H1 (cell line): ENCODE results near the gene LRRC37A3. TPM values are rescaled to one million over a fixed set of nuclear protein-coding genes. Genes with fewer than 3 reads are reported as not detected.
"Not testable (repeated sequence)": the region's sequence is repeated elsewhere in the genome, so short reads cannot be mapped to it uniquely, and the experiment has no call there.

Experiments
- CTCF ChIA-PET: fragments of 300-600 bp; sonication (Branson Sonifier 250); formaldehyde crosslinking; loops from one replicate; lab custom pipeline; 2021; ENCODE audit not compliant: partially characterized antibody; lab: Charles Lee
- POLR2A ChIA-PET: fragments of 300-600 bp; sonication (Branson Sonifier 250); formaldehyde crosslinking; loops from one replicate; lab custom pipeline; 2021; ENCODE audit warnings: inconsistent platforms; ENCODE audit not compliant: partially characterized antibody; lab: Charles Lee
- DNase-seq, 2 experiments: peaks; one replicate each; pipeline versions ENCODE4 v3.0.0 to v3.0.0-alpha.2; 2010 to 2022; ENCODE audit warnings: low spot score in 2 of 2, low read depth in 1 of 2, mixed read lengths in 1 of 2
- FAIRE-seq: peaks from 2 replicates; lab custom pipeline; 2011; peaks lifted over from hg19 to GRCh38; lab: Jason Lieb, UNC
- H2AFZ ChIP-seq: 2 replicates; pipeline ENCODE4 v1.8.1; 2012; ENCODE audit warnings: low read length, inconsistent platforms
- H2AK5ac ChIP-seq: 2 replicates; pipeline ENCODE4 v1.6.1; 2013; ENCODE audit warnings: low read depth, low read length
- H2BK120ac ChIP-seq: replicated peaks from 2 replicates; pipeline ENCODE3; 2013; ENCODE audit warnings: low read depth, low read length, inconsistent platforms
- H2BK12ac ChIP-seq: 2 replicates; pipeline ENCODE4 v1.6.1; 2013; ENCODE audit warnings: low read depth, low read length
- H2BK15ac ChIP-seq: 2 replicates; pipeline ENCODE4 v1.6.1; 2013; ENCODE audit warnings: low read length
- H2BK20ac ChIP-seq: 2 replicates; pipeline ENCODE4 v1.6.1; 2013; ENCODE audit warnings: low read length
- H2BK5ac ChIP-seq: 2 replicates; pipeline ENCODE4 v1.6.1; 2013; ENCODE audit warnings: low read depth, low read length
- H3K14ac ChIP-seq: 2 replicates; pipeline ENCODE4 v1.6.1; 2013; ENCODE audit warnings: inconsistent platforms; ENCODE audit not compliant: insufficient read length
- H3K18ac ChIP-seq: 2 replicates; pipeline ENCODE4 v1.6.1; 2013; ENCODE audit warnings: low read length; ENCODE audit errors: extremely low read depth
- H3K23ac ChIP-seq: 2 replicates; pipeline ENCODE4 v1.6.1; 2013; ENCODE audit warnings: inconsistent platforms; ENCODE audit not compliant: insufficient read length
- H3K23me2 ChIP-seq: 2 replicates; pipeline ENCODE4 v1.6.1; 2013; ENCODE audit warnings: low read depth, low read length
- H3K27ac ChIP-seq: 2 replicates; pipeline ENCODE4 v1.6.1; 2011; ENCODE audit warnings: low read depth, low read length, inconsistent platforms
- H3K27me3 ChIP-seq, 4 experiments: replicated peaks in 1 of 4; 1 replicate in 1 of 4; 2 replicates in 3 of 4; pipeline versions ENCODE4 v1.6.1 to v1.8.1; 2011 to 2013; ENCODE audit warnings: low read length in 3 of 4, mild to moderate bottlenecking in 3 of 4, inconsistent platforms in 2 of 4, mixed read lengths in 2 of 4, moderate library complexity in 1 of 4; ENCODE audit not compliant: control insufficient read depth in 3 of 4, insufficient read depth in 3 of 4; ENCODE audit errors: extremely low read depth in 1 of 4
- H3K36me3 ChIP-seq, 4 experiments: 2 replicates each; pipeline versions ENCODE4 v1.6.1 to v1.8.1; 2011 to 2013; ENCODE audit warnings: mild to moderate bottlenecking in 4 of 4, low read length in 3 of 4, moderate library complexity in 2 of 4, control low read depth in 1 of 4, inconsistent platforms in 1 of 4; ENCODE audit not compliant: insufficient read depth in 4 of 4, control insufficient read depth in 2 of 4
- H3K4ac ChIP-seq: replicated peaks from 2 replicates; pipeline ENCODE3; 2013; ENCODE audit warnings: low read length, low read depth, mixed read lengths, inconsistent platforms; ENCODE audit not compliant: insufficient read length
- H3K4me1 ChIP-seq, 4 experiments: replicated peaks in 1 of 4; 1 replicate in 1 of 4; 2 replicates in 3 of 4; pipeline versions ENCODE4 v1.6.1 to v1.8.1; 2011 to 2013; ENCODE audit warnings: low read length in 3 of 4, inconsistent platforms in 2 of 4, mixed read lengths in 1 of 4; ENCODE audit not compliant: insufficient read depth in 4 of 4, control insufficient read depth in 3 of 4
- H3K4me2 ChIP-seq, 2 experiments: 2 replicates each; pipeline versions ENCODE4 v1.6.1 to v1.8.1; 2011 to 2013; ENCODE audit warnings: low read depth in 2 of 2, low read length in 2 of 2, control low read depth in 1 of 2, inconsistent platforms in 1 of 2, mild to moderate bottlenecking in 1 of 2; ENCODE audit not compliant: insufficient read depth in 1 of 2
- H3K4me3 ChIP-seq, 4 experiments: fragments of 200-600, 300-600 bp in 1 of 4; sonication (generic), shearing (Covaris generic), sonication (Bioruptor Twin) in 1 of 4; 2 replicates each; pipeline versions ENCODE4 v1.5.1 to v1.8.1; 2011 to 2016; ENCODE audit warnings: low read length in 4 of 4, low read depth in 3 of 4, control low read depth in 2 of 4, inconsistent platforms in 2 of 4, mild to moderate bottlenecking in 2 of 4, mixed read lengths in 1 of 4, moderate library complexity in 1 of 4; ENCODE audit not compliant: insufficient read depth in 2 of 4; ENCODE audit errors: extremely low read depth in 1 of 4
- H3K56ac ChIP-seq: replicated peaks from 2 replicates; pipeline ENCODE3; 2013; ENCODE audit warnings: low read depth, mild to moderate bottlenecking, mixed read lengths, low read length, inconsistent platforms; ENCODE audit not compliant: insufficient read length
- H3K79me1 ChIP-seq: 2 replicates; pipeline ENCODE4 v1.6.1; 2013; ENCODE audit warnings: low read depth, low read length, control low read depth
- H3K79me2 ChIP-seq, 2 experiments: 2 replicates each; pipeline versions ENCODE4 v1.6.1 to v1.8.1; 2012 to 2013; ENCODE audit warnings: low read length in 2 of 2, mild to moderate bottlenecking in 2 of 2, inconsistent platforms in 1 of 2; ENCODE audit not compliant: insufficient read depth in 2 of 2, control insufficient read depth in 1 of 2
- H3K9ac ChIP-seq, 4 experiments: replicated peaks in 1 of 4; 1 replicate in 1 of 4; 2 replicates in 3 of 4; pipeline versions ENCODE4 v1.6.1 to v1.8.1; 2011 to 2013; ENCODE audit warnings: low read depth in 3 of 4, low read length in 3 of 4, control low read depth in 2 of 4, mild to moderate bottlenecking in 2 of 4, moderate library complexity in 2 of 4, inconsistent platforms in 1 of 4; ENCODE audit errors: extremely low read depth in 1 of 4
- H3K9me3 ChIP-seq, 2 experiments: 2 replicates each; pipeline versions ENCODE4 v1.6.1 to v1.8.1; 2012 to 2013; ENCODE audit warnings: mild to moderate bottlenecking in 2 of 2, moderate library complexity in 2 of 2, control low read depth in 1 of 2, inconsistent platforms in 1 of 2, low read depth in 1 of 2, low read length in 1 of 2, mixed read lengths in 1 of 2; ENCODE audit not compliant: insufficient read depth in 2 of 2
- H4K20me1 ChIP-seq, 2 experiments: replicated peaks in 1 of 2; 2 replicates each; pipeline versions ENCODE3 to v1.8.1; 2011 to 2013; ENCODE audit warnings: inconsistent platforms in 2 of 2, low read length in 2 of 2, mild to moderate bottlenecking in 1 of 2; ENCODE audit not compliant: insufficient read depth in 2 of 2, control insufficient read depth in 1 of 2
- H4K5ac ChIP-seq: 2 replicates; pipeline ENCODE4 v1.6.1; 2013; ENCODE audit warnings: low read length, low read depth, mixed read lengths, inconsistent platforms; ENCODE audit not compliant: insufficient read length
- H4K8ac ChIP-seq: 2 replicates; pipeline ENCODE4 v1.8.0; 2013; ENCODE audit warnings: mild to moderate bottlenecking, moderate library complexity, low read length, inconsistent platforms; ENCODE audit not compliant: insufficient read depth; ENCODE audit errors: extremely low read depth
- H4K91ac ChIP-seq: replicated peaks from 2 replicates; pipeline ENCODE3; 2013; ENCODE audit warnings: low read length, mixed read lengths, inconsistent platforms; ENCODE audit not compliant: insufficient read length
- KDM4A ChIP-seq: IDR thresholded peaks from one replicate; pipeline ENCODE4 v1.7.1; 2012; ENCODE audit warnings: low read depth, mild to moderate bottlenecking, moderate library complexity, low read length, inconsistent platforms; ENCODE audit not compliant: severe bottlenecking
- POLR2A ChIP-seq, 2 experiments: IDR thresholded peaks; 1 replicate in 1 of 2; 2 replicates in 1 of 2; pipeline ENCODE4 v1.6.1; 2011; ENCODE audit warnings: low read depth in 2 of 2, low read length in 2 of 2, mild to moderate bottlenecking in 2 of 2; ENCODE audit errors: control extremely low read depth in 1 of 2
- TAF1 ChIP-seq: IDR thresholded peaks from 2 replicates; pipeline ENCODE4 v1.6.1; 2011; ENCODE audit warnings: mild to moderate bottlenecking, low read depth, low read length
- WGBS, 2 experiments: shearing (Covaris generic) in 1 of 2; methylation state at CpG; one replicate each; pipeline versions ENCODE4 v1.1.6 to v1.1.7; 2013 to 2015; ENCODE audit warnings: low lambda C conversion rate in 2 of 2, mixed read lengths in 2 of 2, inconsistent platforms in 1 of 2, low coverage in 1 of 2, missing lambda C conversion rate in 1 of 2; ENCODE audit not compliant: insufficient replicate concordance in 2 of 2, insufficient coverage in 1 of 2, insufficient read length in 1 of 2; ENCODE audit errors: extremely low coverage in 1 of 2, missing lambda C conversion rate in 1 of 2; 5-methylcytosine and 5-hydroxymethylcytosine counted together
- polyA plus RNA-seq, 7 experiments: library from polyadenylated mRNA; depleted of rRNA in 3 of 7; stranded (reverse) in 5 of 7; unstranded in 2 of 7; fragments of >200 nt in 5 of 7; fragments of 200-250 nt in 2 of 7; gene quantifications; 1 replicate in 5 of 7; 2 replicates in 1 of 7; 4 replicates in 1 of 7; pipeline versions ENCODE4 v1.2.1 to v1.2.3, GENCODE V29; 2011 to 2013; ENCODE audit warnings: missing spikeins in 2 of 7, mixed read lengths in 2 of 7
- total RNA-seq: library from RNA; stranded (reverse); fragmentation: NEBNext Ultra II Directional; extraction: Animal tissue kit (Norgen Biotek cat#: 25700); gene quantifications from 2 replicates; pipeline ENCODE4 v1.2.1, GENCODE V29; 2021

Gene LRRC37A3
- total and polyA plus RNA-seq, 2 of the 8 experiments (the other 6 are each of a cell fraction or from before 2014, with no cell fraction given): 2.7 to 9.4 TPM

DNA sequence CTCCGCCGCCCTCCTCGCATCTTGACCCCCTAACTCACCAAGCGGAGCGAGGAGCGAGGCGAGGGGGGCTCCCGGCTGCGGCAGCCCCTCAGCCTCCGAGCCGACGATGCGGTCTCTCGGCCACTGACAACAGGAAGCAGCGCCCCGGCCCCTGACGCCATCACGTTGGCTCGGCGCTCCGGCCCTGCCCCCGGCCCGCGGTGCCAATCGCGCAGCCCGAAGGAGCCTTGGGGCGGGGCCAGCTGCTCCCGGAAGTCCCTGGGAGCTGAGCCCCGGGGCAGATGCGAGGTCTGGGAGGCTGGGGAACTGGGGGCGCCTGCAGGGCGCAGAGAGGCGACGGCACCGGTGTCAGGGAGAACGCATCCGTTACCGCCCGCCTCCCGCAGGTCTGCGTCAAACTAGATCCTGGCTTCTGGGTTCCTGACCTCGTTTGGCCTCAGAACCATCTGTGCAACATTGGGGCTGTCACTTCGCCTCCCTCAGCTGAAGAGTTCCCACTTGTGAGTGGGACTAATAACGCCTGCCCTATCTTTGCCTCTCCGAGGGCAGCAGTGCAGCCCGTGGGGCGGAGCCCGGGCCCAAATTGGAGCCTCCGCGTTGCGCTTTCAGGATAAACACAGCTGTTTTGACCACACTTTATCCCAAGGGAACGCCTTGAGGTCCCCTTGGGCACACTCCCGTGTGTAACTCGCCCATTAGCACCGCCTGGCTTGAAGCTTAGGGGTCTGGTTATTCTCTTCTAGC, 82.1 kb downstream of the LRRC37A3 start:
- H2BK20ac ChIP-seq, H2BK120ac ChIP-seq, H2AFZ ChIP-seq, H3K36me3 ChIP-seq, H3K4ac ChIP-seq, H3K23me2 ChIP-seq, H4K8ac ChIP-seq, H4K5ac ChIP-seq, CTCF ChIA-PET, H3K79me1 ChIP-seq, H2AK5ac ChIP-seq, FAIRE-seq, POLR2A ChIA-PET, H4K20me1 ChIP-seq, H2BK5ac ChIP-seq, H3K27ac ChIP-seq, H3K9me3 ChIP-seq, H3K4me1 ChIP-seq, H3K23ac ChIP-seq, H3K27me3 ChIP-seq, H3K18ac ChIP-seq, H4K91ac ChIP-seq, H3K79me2 ChIP-seq, H3K14ac ChIP-seq, H2BK15ac ChIP-seq, H3K56ac ChIP-seq, H2BK12ac ChIP-seq: not testable (repeated sequence)
- peak overlapping the region in 1 of 4 experiments; percentile 5; a peak in 1 of 7 replicates for H3K9ac ChIP-seq
- H3K4me2 ChIP-seq: peak overlapping the region; percentile 74 to 90
- DNase-seq: peak in 1 of 2 experiments; percentile 88
- H3K4me3 ChIP-seq: peak overlapping the region; percentile 42 to 73 (median 58)
- TF ChIP-seq POLR2A (IDR thresholded peaks at IDR 0.05; ENCODE audit: control extremely low read depth in 1 of 2, low read depth in 2 of 2, low read length in 2 of 2) (peak in 1 of 2 experiments; percentile 28; a peak in 1 of 3 replicates), KDM4A (peak; percentile 27), TAF1 (peak; percentile 50; the same call in 1 of the 2 replicates)
- 1% methylated on average over 41 of the region's 56 CpGs; no CpG with 5 or more reads in 1 of the 2 experiments for WGBS, 2 experiments
